NCI-H1436 treated with DMSO at 0.1 percent for 48 hours (cell line): ENCODE data around the gene LRR1.
"Not testable (repeated sequence)": the region's sequence is repeated elsewhere in the genome, so short reads cannot be mapped to it uniquely, and the experiment has no call there.

Experiments used
- DNase-seq: peaks from one replicate; lab custom pipeline; 2025; lab: John Stamatoyannopoulos, UW

LRR1 gene

GRCh38 chr14:49634547-49635334 is 36.0 kb downstream of the LRR1 start, which contains the start of gene DNAAF2:
DNAAF2 (minus strand) TSS chr14:49635244; CDS start chr14:49635149, 95 bp downstream.
- DNase-seq, result peak; percentile 12

- DNase-seq, result no peak
Measured at GRCh38 chr14:49636866-49637265, 38.1 kb downstream of the LRR1 start.

DNA sequence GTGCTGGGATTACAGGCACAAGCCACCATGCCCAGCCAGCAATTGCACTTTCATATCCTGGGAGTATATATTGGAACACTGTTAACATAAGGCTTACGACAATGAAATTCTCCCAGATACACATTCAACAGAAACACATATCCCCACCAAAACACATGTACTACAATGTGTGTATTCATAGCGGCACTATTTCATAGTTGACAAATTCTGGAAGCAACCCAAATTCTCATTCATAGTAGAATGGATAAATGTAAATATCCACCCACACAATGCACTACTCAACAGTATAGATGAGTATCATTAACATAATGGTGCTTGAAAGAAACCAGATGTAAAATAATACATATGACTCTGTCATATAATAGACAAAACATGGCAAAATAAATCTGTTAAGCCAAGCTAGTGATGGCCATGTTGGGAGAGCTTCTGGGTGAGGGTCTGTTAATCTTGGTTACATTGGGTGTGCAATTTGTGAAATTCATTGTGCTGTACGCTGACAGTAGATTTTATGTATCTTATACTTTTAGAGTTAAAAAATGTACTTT is 38.9 kb downstream of the LRR1 start:
- no peak for DNase-seq

DNA sequence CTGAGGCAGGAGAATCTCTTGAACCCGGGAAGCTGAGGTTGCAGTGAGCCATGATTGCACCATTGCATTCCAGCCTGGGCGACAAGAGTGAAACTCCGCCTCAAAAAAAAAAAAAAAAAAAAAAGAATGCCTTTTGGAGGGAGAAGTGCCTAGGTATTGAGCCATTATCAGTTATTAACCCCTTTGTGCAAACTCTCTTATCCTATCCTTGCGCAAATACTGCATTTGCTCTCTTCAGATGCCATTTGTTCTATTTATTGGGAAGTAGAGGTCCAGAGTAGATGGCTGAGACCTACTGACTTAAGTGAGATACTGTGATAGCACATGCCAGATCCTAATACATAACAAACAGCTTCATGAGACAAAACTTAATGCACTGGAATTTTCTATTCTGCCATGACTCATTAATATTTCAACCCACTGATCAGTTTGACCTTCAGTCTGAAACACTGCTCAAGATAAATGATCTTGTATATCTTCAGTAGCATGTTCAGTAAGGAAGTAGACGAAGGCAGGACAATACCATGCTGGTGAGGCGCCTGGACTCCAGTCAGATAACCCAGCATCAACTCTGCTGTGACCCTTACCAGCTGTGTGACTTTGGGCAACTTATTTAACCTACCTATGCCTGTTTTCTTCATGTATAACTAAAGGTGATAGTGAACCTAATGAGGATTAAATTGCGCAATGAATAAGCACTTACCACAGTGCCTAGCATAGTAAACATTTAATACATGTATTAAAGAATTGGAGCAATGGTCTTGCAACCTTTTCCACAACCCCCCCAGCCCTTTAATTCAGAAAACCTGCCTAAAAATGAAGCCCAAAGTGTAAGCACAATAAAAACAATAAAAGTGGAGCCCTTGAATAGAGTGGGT is 42.0 kb downstream of the LRR1 start:
- no peak for DNase-seq

- no peak for DNase-seq
Measured at GRCh38 chr14:49641697-49642129, 43.0 kb downstream of the LRR1 start.

DNA sequence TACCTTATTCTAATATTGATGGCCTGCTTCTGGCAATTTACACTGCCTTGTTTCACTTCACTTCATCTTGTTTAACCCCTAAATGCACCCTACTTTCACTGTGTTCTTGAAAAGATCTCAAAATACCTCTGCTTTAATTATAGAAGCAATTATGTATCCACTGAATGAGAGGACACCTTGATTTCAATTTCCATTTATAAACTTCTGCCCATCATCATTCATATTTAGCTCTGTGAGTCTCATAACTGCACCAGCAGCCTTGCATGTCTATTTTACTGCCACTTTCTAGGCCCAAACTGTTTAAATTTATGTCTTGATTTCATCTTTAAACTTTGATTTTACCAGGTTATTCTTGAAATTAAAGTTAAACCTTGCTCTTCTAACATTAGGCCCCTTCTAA is 43.4 kb downstream of the LRR1 start:
- DNase-seq, result no peak

GRCh38 chr14:49653508-49653907 is 54.8 kb downstream of the LRR1 start:
- DNase-seq, result no peak

GRCh38 chr14:49654511-49654910 is 55.8 kb downstream of the LRR1 start:
- DNase-seq, result no peak

- not testable (repeated sequence) for DNase-seq
Measured at GRCh38 chr14:49657500-49657899, 58.8 kb downstream of the LRR1 start.

- DNase-seq, result no peak
Measured at GRCh38 chr14:49659526-49660455, 61.1 kb downstream of the LRR1 start.
